Esophagus muscularis mucosa (tissue), 4 donors: Measurements from ENCODE around the gene PRR14. TPM values are rescaled to one million over a fixed set of nuclear protein-coding genes. Genes with fewer than 3 reads are reported as not detected.

ENCODE experiments used
- DNase-seq: peaks from one replicate; pipeline ENCODE4 v3.0.0-alpha.2; 2017; ENCODE audit errors: extremely low spot score
- H3K27ac ChIP-seq, 4 donors: fragments of 200-600 bp; sonication (generic); replicated peaks in 1 of 4; 1 replicate in 3 of 4; 2 replicates in 1 of 4; pipeline ENCODE4 v1.5.1; 2016 to 2019; ENCODE audit warnings: mild to moderate bottlenecking in 1 of 4
- H3K27me3 ChIP-seq, 4 donors: fragments of 200-600 bp; sonication (generic); one replicate each; pipeline versions ENCODE4 v1.5.1 to v1.6.0; 2016 to 2019
- H3K36me3 ChIP-seq, 4 donors: fragments of 200-600 bp; sonication (generic); one replicate each; pipeline ENCODE4 v1.5.1; 2016 to 2019
- H3K4me1 ChIP-seq, 4 donors: fragments of 200-600 bp; sonication (generic); one replicate each; pipeline ENCODE4 v1.5.1; 2016 to 2019
- H3K4me3 ChIP-seq, 4 donors: fragments of 200-600 bp; sonication (generic); 1 replicate in 2 of 4; 2 replicates in 2 of 4; pipeline ENCODE4 v1.5.1; 2016 to 2019; ENCODE audit warnings: mild to moderate bottlenecking in 4 of 4, moderate library complexity in 1 of 4
- H3K9me3 ChIP-seq, 4 donors: fragments of 200-600 bp; sonication (generic); 1 replicate in 3 of 4; 2 replicates in 1 of 4; pipeline ENCODE4 v1.5.1; 2016 to 2019
- CTCF ChIP-seq, 3 experiments: fragments of 200-600 bp in 2 of 3; fragments of 450-650 bp in 1 of 3; sonication (generic) in 2 of 3; IDR thresholded peaks; one replicate each; pipeline ENCODE4 v1.5.1; 2017 to 2019; ENCODE audit warnings: antibody characterized with exemption in 3 of 3, mild to moderate bottlenecking in 2 of 3, moderate library complexity in 1 of 3
- EP300 ChIP-seq: sonication (generic); formaldehyde crosslinking; IDR thresholded peaks from one replicate; pipeline ENCODE4 v1.6.1; 2017; ENCODE audit warnings: antibody characterized with exemption
- POLR2A ChIP-seq: fragments of 450-650 bp; IDR thresholded peaks from one replicate; pipeline ENCODE4 v1.6.1; 2017; ENCODE audit warnings: antibody characterized with exemption, moderate library complexity, mild to moderate bottlenecking, low read depth
- POLR2AphosphoS5 ChIP-seq, 2 donors: sonication (generic); formaldehyde crosslinking; IDR thresholded peaks; one replicate each; pipeline ENCODE4 v1.6.1; 2017; ENCODE audit warnings: antibody characterized with exemption in 2 of 2
- WGBS: methylation state at CpG from one replicate; pipeline ENCODE4 v1.1.5; 2018; 5-methylcytosine and 5-hydroxymethylcytosine counted together
- intact Hi-C: fragments of 100-400 bp; cut with DNase I; formaldehyde crosslinking; loops from one replicate; pipeline ENCODE4 v1.15.1; 2023
- total RNA-seq, 4 donors: library from RNA; depleted of rRNA; stranded (reverse); fragments of >200 nt; gene quantifications; one replicate each; pipeline versions ENCODE4 v1.1.0 to v1.2.1, GENCODE V29; 2016

PRR14 gene
- total RNA-seq, 4 donors from 2014 or later, result 30.3 to 54.0 (median 41.2) TPM

GRCh38 chr16:30605158-30605557 lies 45.6 kb upstream of the PRR14 start:
- H3K4me1 ChIP-seq, result peaks cover 16 to 45% (median 34%) of the 10 kb centered on the region in 4 donors
- no peak for DNase-seq
- H3K27me3 ChIP-seq, result no peaks in the 10 kb centered on the region
- peaks cover 28 to 65% (median 60%) of the 10 kb centered on the region in 4 donors for H3K36me3 ChIP-seq
- no peak overlapping the region for H3K4me3 ChIP-seq
- WGBS, result 88% methylated on average over 14 of the region's 15 CpGs
- no peaks in the 10 kb centered on the region for H3K9me3 ChIP-seq
- intact Hi-C loops, result no loop called here
- TF ChIP-seq POLR2A (no peak), POLR2AphosphoS5 (IDR thresholded peaks at IDR 0.05) (no peak), CTCF (IDR thresholded peaks at IDR 0.05) (no peak), EP300 (no peak)
- no peak overlapping the region for H3K27ac ChIP-seq

- H3K27ac ChIP-seq, result no peak overlapping the region
- peaks cover 21 to 52% (median 39%) of the 10 kb centered on the region in 4 donors for H3K4me1 ChIP-seq
- peaks cover 28 to 65% (median 60%) of the 10 kb centered on the region in 4 donors for H3K36me3 ChIP-seq
- no peaks in the 10 kb centered on the region for H3K9me3 ChIP-seq
- no peak overlapping the region for H3K4me3 ChIP-seq
- no peaks in the 10 kb centered on the region for H3K27me3 ChIP-seq
- no peak for DNase-seq
- TF ChIP-seq POLR2A (no peak), CTCF (IDR thresholded peaks at IDR 0.05) (no peak), EP300 (no peak), POLR2AphosphoS5 (IDR thresholded peaks at IDR 0.05) (no peak)
- 95% methylated on average over 3 of the region's 3 CpGs for WGBS
- intact Hi-C loops, result no loop called here
Measured at GRCh38 chr16:30606004-30606403, 44.8 kb upstream of the PRR14 start.

GRCh38 chr16:30609002-30609925 lies 41.5 kb upstream of the PRR14 start:
- no peak for DNase-seq
- H3K9me3 ChIP-seq, result no peaks in the 10 kb centered on the region
- no peak for TF ChIP-seq CTCF (IDR thresholded peaks at IDR 0.05)
- TF ChIP-seq POLR2AphosphoS5 (IDR thresholded peaks at IDR 0.05), result no peak
- TF ChIP-seq POLR2A, result no peak
- no peak for TF ChIP-seq EP300
- peaks cover 13 to 43% (median 39%) of the 10 kb centered on the region in 4 donors for H3K36me3 ChIP-seq
- WGBS, result 25% methylated on average over 14 of the region's 40 CpGs
- H3K27me3 ChIP-seq, result no peaks in the 10 kb centered on the region
- intact Hi-C loops, result no loop called here
- peak overlapping the region; percentile 87 to 99 (median 94) for H3K27ac ChIP-seq
- peaks cover 13 to 37% (median 28%) of the 10 kb centered on the region in 4 donors for H3K4me1 ChIP-seq
- H3K4me3 ChIP-seq, result peak overlapping the region; percentile 71 to 91 (median 83)

GRCh38 chr16:30609926-30610839 lies 40.6 kb upstream of the PRR14 start, which contains the start of gene ZNF689:
TSS of gene ZNF689 (minus strand) at chr16:30610389. CDS start at chr16:30610041, 348 bp downstream.
- under 1% methylated on average over 40 of the region's 63 CpGs for WGBS

More at GRCh38 chr16:30609926-30610839, 40.6 kb upstream of the PRR14 start, which contains the start of gene ZNF689:
- intact Hi-C loops, result loop anchor here (10.0 kb wide), 1 partner anchor 165 kb away; the partner anchor contains the start of gene SEPHS2
- peak; percentile 74 to 75 for TF ChIP-seq POLR2AphosphoS5 (IDR thresholded peaks at IDR 0.05)
- no peak for TF ChIP-seq POLR2A
- TF ChIP-seq CTCF (IDR thresholded peaks at IDR 0.05), result peak in 1 of 3 experiments; percentile 7
- H3K36me3 ChIP-seq, result peaks cover 3 to 34% (median 30%) of the 10 kb centered on the region in 4 donors
- H3K27ac ChIP-seq, result peak within 1 kb of the TSS; percentile 87 to 99 (median 94)
- peaks cover 0 to 4% (median 0%) of the 10 kb centered on the region in 4 donors for H3K27me3 ChIP-seq
- H3K4me1 ChIP-seq, result peaks cover 13 to 33% (median 26%) of the 10 kb centered on the region in 4 donors
- peak; percentile 100 for DNase-seq
- H3K9me3 ChIP-seq, result no peaks in the 10 kb centered on the region
- peak within 1 kb of the TSS; percentile 71 to 91 (median 83) for H3K4me3 ChIP-seq
